VCaP (cell line): ENCODE data around the gene SUFU.

Experiments used
- H3K27ac ChIP-seq: fragments of 450-650 bp; 2 replicates; pipeline ENCODE4 v1.5.1; 2017
- TF ChIP-seq, protein P1 (sequence below): fragments of 450-650 bp; conservative IDR thresholded peaks from 2 replicates; pipeline ENCODE4 v1.5.1; 2017; ENCODE audit warnings: mild to moderate bottlenecking, moderate library complexity

Gene SUFU

DNA sequence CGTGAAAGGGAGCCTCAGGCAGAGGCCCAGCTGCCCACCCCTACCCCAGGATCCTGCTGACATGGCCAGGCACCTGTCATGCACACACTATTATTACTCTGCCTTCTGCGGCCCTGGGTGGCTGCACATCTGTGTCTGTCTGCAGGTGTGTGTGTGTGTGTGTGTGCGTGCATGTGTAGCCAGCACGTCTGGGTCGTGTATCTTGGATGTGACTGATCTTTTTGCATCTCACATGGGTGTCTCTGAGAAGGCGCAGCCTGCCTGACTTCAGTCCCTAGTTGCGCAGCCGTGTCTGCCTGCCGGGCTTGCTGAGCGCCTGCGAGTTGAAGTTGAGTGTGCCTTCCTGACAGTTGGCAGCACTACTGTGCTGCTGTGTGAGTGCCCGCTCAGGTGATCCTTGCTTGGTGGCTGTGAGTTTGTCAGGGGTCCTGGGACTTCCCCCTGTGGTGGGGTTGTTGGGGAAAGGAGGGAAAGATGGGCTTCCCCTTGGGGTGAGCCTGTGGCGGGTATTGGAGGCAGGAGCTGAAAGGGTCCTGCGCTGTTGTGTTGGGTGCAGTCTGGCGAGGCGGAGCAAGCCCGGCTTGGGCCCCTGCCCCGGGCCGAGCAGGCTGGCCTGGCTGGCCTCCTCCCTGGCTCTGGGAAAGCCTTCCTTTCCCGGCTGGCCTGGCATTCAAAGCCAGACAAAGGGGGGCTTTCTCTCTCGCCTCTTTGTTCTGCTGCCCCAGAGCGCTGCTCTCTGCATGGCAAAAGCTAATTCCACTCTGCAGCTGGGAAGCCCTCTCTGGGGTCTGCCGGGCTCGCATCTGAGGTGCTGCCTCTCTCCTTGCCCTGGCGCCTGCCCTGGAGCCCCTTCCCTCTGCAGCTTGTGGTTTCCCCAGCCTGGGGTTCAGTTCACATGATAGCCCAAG lies 145.4 kb downstream of the SUFU start:
- TF ChIP-seq, protein P1, sequence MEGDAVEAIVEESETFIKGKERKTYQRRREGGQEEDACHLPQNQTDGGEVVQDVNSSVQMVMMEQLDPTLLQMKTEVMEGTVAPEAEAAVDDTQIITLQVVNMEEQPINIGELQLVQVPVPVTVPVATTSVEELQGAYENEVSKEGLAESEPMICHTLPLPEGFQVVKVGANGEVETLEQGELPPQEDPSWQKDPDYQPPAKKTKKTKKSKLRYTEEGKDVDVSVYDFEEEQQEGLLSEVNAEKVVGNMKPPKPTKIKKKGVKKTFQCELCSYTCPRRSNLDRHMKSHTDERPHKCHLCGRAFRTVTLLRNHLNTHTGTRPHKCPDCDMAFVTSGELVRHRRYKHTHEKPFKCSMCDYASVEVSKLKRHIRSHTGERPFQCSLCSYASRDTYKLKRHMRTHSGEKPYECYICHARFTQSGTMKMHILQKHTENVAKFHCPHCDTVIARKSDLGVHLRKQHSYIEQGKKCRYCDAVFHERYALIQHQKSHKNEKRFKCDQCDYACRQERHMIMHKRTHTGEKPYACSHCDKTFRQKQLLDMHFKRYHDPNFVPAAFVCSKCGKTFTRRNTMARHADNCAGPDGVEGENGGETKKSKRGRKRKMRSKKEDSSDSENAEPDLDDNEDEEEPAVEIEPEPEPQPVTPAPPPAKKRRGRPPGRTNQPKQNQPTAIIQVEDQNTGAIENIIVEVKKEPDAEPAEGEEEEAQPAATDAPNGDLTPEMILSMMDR: no peak
- H3K27ac ChIP-seq: peak overlapping the region; percentile 34; the same call in 1 of the 2 replicates

DNA sequence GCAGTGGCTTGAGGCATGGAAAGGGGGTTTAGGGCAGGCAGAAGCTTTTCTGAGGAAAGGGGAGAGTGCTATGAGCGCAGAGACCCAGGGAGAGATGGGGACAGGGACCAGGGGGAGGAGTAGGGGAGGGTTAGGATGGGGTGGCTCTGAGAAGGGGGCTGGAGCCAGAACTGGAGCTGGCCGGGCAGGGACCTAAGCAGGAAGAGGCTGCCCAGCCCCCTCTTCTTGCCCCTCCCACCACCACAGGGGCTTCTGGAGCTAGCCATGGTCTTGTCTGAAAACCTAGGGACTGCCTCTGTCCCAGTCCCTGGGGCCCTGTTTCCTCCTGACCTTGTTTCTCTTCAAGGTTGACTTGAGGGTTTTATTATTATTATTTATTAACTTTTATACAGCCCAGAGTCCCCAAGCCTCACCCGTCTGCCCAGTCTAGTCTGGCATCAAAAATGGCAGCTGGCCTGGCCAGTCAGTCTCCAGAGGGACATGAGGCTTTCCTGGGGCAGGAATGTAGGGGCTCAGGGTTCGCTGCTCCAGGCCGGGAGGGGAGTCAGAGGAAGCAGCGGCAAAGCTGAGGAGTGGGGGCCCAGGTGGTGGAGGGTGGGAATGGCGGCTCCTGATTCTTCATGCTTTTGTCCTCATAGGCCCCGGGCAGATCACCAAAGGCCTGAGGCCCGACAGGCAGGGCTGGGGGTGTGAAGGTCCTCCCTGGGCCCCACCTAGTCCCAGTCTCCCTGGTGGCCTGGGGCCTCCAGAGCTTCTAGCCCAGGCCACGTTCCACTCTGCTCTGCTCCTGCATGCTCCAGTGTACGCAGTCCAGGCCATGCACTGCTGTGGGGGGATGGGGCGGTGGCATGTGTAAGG lies 146.3 kb downstream of the SUFU start:
- TF ChIP-seq, protein P1: no peak
- peak overlapping the region; percentile 34; the same call in 1 of the 2 replicates for H3K27ac ChIP-seq

DNA sequence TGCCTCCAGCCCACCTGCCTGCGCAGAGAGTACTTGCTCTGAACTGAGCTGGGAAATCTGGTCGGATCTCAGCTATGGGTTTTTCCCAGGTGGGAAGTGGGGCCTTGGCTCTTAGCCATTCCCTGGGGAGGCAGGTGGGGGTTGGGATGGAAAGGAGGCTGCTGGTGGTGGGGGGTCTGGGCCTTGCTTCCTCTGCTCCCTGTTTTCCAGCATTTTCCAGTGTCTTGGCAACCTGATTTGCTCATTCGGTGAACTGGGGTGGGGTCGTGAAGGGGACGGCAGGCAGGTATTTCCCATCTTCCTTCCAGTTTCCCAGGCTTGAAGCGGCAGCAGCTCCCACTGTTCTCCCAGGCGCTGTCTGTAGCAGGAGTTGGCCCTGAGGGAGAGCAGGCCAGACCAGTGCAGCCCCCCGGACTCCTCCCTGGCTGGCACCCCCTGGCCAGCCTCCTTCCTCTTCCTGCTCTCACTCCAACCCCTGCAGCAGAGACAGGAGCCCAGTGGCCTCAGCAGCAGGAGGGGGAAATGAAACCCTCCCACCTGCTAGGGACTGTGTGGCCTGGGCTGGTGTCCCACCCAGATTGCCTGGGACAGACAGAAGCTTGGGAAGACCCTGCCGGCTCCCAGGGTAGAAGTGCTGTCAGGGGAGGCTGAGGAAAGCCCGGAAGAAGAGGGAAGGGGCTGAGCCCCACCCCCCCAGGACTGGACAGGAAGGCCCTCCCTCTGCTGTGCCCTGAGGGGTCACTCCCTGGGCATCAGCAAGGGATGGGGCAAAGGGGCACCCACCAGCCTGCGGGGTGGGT lies 147.1 kb downstream of the SUFU start:
- peak overlapping the region; percentile 34; the same call in 1 of the 2 replicates for H3K27ac ChIP-seq
- TF ChIP-seq, protein P1: no peak

DNA sequence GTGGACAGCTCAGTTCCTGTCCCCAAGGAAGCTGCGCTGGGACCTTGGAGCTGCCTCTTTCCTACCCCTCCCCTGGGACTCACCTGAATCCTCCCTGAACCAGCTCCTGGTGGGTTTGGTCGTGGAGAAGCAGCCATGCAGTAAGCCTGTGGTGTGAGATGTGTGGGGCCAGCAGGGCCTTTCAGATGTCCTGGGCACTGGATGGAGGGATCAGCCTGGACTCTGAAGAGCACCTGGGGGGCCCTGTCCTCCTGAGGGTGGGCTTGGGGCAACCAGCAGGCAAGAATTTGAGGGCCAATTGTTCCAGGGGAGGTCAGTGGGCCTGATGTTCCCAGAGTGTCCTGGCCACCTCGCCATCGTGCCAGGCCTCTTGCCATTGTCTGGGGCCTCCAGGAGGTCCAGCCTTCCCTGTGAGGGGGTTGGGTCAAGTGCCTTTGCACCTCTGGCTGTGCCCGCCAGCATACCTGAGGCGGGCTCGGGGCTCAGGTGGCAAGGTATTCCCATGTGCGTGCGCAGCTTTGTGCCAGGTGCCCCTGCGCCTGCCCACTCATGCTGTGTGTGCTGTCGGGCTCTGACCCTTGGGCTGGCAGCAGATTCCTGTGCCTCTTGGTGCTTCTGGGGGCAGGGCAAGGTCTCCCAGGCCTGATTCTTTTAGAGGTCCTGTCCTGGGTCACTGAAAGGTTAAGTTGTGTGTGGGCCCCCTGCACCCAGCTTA lies 147.8 kb downstream of the SUFU start:
- H3K27ac ChIP-seq: peak overlapping the region; percentile 34; the same call in 1 of the 2 replicates
- TF ChIP-seq, protein P1: no peak

DNA sequence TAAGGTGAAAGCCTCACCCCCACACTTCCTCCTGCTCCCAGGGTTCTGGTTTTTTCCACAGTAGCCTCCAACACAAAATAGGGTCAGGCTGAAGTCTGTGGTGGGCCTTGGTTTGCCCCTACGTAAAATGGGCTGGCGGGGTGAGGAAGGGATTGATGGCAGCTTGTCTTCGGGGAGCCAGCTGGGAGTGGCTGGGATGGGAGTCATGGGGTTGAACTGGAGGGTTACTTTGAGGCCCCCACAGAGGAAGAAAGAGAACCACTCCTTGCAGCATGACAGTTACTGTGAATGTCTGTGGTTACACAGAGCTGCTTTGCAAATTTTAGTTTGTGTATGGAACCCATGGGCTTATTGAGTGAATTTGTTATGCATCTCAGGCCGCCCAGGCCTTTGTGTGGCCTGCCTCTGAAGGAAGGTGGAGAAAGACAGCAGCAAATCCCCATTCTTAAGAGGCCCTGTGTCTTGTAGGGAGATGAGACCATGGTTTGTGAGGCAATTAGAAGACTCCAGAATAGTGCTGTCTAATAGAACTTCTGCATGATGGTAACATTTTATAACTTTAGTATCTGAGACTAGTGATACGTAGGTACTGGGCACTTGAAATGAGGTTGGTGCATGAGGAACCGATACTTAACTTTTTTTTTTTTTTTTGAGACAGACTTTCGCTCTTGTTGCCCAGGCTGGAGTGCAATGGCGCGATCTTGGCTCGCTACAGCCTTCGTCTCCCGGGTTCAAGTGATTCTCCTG lies 148.6 kb downstream of the SUFU start:
- H3K27ac ChIP-seq: no peak overlapping the region
- TF ChIP-seq, protein P1: no peak

DNA sequence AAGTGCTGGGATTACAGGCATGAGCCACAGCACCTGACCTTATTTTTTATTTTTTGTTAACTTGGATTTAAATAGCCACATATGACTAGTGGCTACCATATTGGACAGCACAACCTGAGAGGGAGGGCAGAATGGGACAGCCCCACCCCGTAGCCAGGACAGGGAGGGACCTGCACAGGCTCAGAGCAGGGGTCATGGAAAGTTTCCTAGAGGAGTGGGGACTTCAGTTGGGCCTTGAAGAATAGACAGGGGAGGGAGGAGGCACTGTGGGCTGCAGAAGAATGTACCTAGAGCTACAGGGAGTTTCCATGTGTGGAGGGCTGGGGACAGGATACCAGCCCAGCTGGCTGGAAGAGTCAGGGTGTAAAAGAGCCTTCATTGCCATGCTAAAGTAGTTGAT lies 149.3 kb downstream of the SUFU start:
- TF ChIP-seq, protein P1: no peak

More for the DNA sequence above, 149.3 kb downstream of the SUFU start:
- 0 out of 2 replicates have a peak overlapping the region, but pooled peaks have one; percentile 2 for H3K27ac ChIP-seq
